Neuronal stem cell (in vitro differentiated cells): ENCODE results near the gene HERC3.

Experiments used
- DNase-seq: peaks from one replicate; pipeline ENCODE4 v3.0.0-alpha.2; 2013; ENCODE audit warnings: low spot score
- H2AFZ ChIP-seq: one replicate; pipeline ENCODE4 v1.6.1; 2013; ENCODE audit warnings: mild to moderate bottlenecking, low read length, inconsistent platforms
- H2AK5ac ChIP-seq: 2 replicates; pipeline ENCODE4 v1.6.1; 2013; ENCODE audit warnings: low read depth, mild to moderate bottlenecking, inconsistent platforms, low read length, moderate library complexity, mixed read lengths
- H2BK120ac ChIP-seq: 2 replicates; pipeline ENCODE4 v1.6.1; 2013; ENCODE audit warnings: low read depth, mild to moderate bottlenecking, inconsistent platforms, low read length, moderate library complexity, mixed read lengths
- H2BK12ac ChIP-seq: one replicate; pipeline ENCODE4 v1.6.1; 2013; ENCODE audit warnings: low read length, inconsistent platforms
- H2BK15ac ChIP-seq: 2 replicates; pipeline ENCODE4 v1.6.1; 2013; ENCODE audit warnings: mild to moderate bottlenecking, low read length, inconsistent platforms, mixed read lengths
- H2BK5ac ChIP-seq: one replicate; pipeline ENCODE4 v1.6.1; 2013; ENCODE audit warnings: inconsistent platforms, mild to moderate bottlenecking, low read length, moderate library complexity
- H3K14ac ChIP-seq: one replicate; pipeline ENCODE4 v1.6.1; 2013; ENCODE audit warnings: low read length, inconsistent platforms
- H3K18ac ChIP-seq: 2 replicates; pipeline ENCODE4 v1.6.1; 2013; ENCODE audit warnings: low read length, inconsistent platforms
- H3K23ac ChIP-seq: 2 replicates; pipeline ENCODE4 v1.6.1; 2013; ENCODE audit warnings: low read depth, mild to moderate bottlenecking, mixed read lengths, low read length, inconsistent platforms; ENCODE audit not compliant: poor library complexity
- H3K27ac ChIP-seq: replicated peaks from 3 replicates; pipeline ENCODE4 v1.5.1; 2013; ENCODE audit warnings: low read length, inconsistent platforms
- H3K27me3 ChIP-seq, 3 experiments: 2 replicates each; pipeline ENCODE4 v1.6.1; 2013; ENCODE audit warnings: low read length in 3 of 3, mild to moderate bottlenecking in 2 of 3, inconsistent platforms in 1 of 3, low read depth in 1 of 3, mixed read lengths in 1 of 3, moderate library complexity in 1 of 3; ENCODE audit not compliant: control insufficient read depth in 3 of 3, insufficient read depth in 3 of 3
- H3K36me3 ChIP-seq, 2 donors: replicated peaks in 1 of 2; 2 replicates each; pipeline ENCODE4 v1.6.1; 2013; ENCODE audit warnings: low read length in 2 of 2; ENCODE audit not compliant: control insufficient read depth in 2 of 2, insufficient read depth in 2 of 2
- H3K4ac ChIP-seq: 2 replicates; pipeline ENCODE4 v1.6.1; 2013; ENCODE audit warnings: inconsistent platforms, mild to moderate bottlenecking, low read length, moderate library complexity
- H3K4me1 ChIP-seq, 2 donors: 1 replicate in 1 of 2; 2 replicates in 1 of 2; pipeline ENCODE4 v1.6.1; 2013; ENCODE audit warnings: low read length in 2 of 2, low read depth in 1 of 2; ENCODE audit not compliant: control insufficient read depth in 2 of 2, insufficient read depth in 1 of 2
- H3K4me2 ChIP-seq: one replicate; pipeline ENCODE4 v1.6.1; 2013; ENCODE audit warnings: mild to moderate bottlenecking, low read length, inconsistent platforms; ENCODE audit not compliant: insufficient read depth, poor library complexity, severe bottlenecking
- H3K4me3 ChIP-seq, 2 donors: 2 replicates each; pipeline ENCODE4 v1.5.1; 2013; ENCODE audit warnings: low read length in 2 of 2, mild to moderate bottlenecking in 2 of 2, inconsistent platforms in 1 of 2, moderate library complexity in 1 of 2
- H3K79me1 ChIP-seq: one replicate; pipeline ENCODE4 v1.6.1; 2013; ENCODE audit warnings: low read depth, mild to moderate bottlenecking, inconsistent platforms, low read length, moderate library complexity
- H3K9ac ChIP-seq: one replicate; pipeline ENCODE4 v1.6.1; 2013; ENCODE audit warnings: mild to moderate bottlenecking, low read depth, low read length, inconsistent platforms; ENCODE audit not compliant: poor library complexity
- H3K9me3 ChIP-seq, 2 donors: replicated peaks in 1 of 2; 2 replicates each; pipeline versions ENCODE3 to v1.6.1; 2013; ENCODE audit warnings: low read length in 2 of 2, mild to moderate bottlenecking in 2 of 2, inconsistent platforms in 1 of 2, low read depth in 1 of 2, mixed read lengths in 1 of 2, moderate library complexity in 1 of 2; ENCODE audit not compliant: control insufficient read depth in 2 of 2, insufficient read depth in 1 of 2
- H4K8ac ChIP-seq: one replicate; pipeline ENCODE4 v1.6.1; 2013; ENCODE audit warnings: low read depth, mild to moderate bottlenecking, inconsistent platforms, low read length, moderate library complexity
- H4K91ac ChIP-seq: one replicate; pipeline ENCODE4 v1.6.1; 2013; ENCODE audit warnings: low read length, low read depth, mild to moderate bottlenecking, inconsistent platforms; ENCODE audit not compliant: poor library complexity
- WGBS, 2 donors: extraction: QIAGEN DNeasy Blood & Tissue Kit; methylation state at CpG; one replicate each; pipeline ENCODE4 v1.1.7; 2013; ENCODE audit warnings: missing lambda C conversion rate in 2 of 2, mixed read lengths in 1 of 2; ENCODE audit not compliant: insufficient read length in 2 of 2, insufficient replicate concordance in 1 of 2; ENCODE audit errors: extremely low coverage in 2 of 2; 5-methylcytosine and 5-hydroxymethylcytosine counted together

The HERC3 gene

DNA sequence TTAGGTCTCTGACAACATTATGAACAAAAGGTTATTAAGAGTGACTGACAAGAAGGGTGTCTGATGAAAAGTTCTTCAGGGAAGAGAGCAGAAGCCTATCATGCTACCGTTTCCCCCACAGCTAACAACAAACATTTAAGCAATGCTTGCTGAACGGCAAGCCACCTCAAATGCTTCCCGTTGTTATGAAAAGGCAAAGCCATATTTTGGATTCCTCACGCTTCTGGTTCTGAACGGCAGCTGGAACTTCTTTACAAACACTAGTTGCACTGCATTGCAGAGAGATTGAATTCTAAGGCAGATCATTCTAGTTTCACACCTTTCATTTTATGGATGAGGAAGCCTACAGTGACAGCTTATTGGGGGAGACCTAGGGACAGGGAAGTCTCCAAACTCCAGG is 153.9 kb downstream of the HERC3 start:
- no peaks in the 10 kb centered on the region for H3K27me3 ChIP-seq
- no peak overlapping the region for H3K14ac ChIP-seq
- no peak overlapping the region for H3K27ac ChIP-seq
- no peak overlapping the region for H3K4ac ChIP-seq
- no peak overlapping the region for H3K4me2 ChIP-seq
- H2AK5ac ChIP-seq: no peak overlapping the region
- no peak overlapping the region for H2BK120ac ChIP-seq
- H2AFZ ChIP-seq: no peak overlapping the region
- H3K4me3 ChIP-seq: no peak overlapping the region
- no peak overlapping the region for H2BK5ac ChIP-seq
- H3K18ac ChIP-seq: no peak overlapping the region
- no peaks in the 10 kb centered on the region for H3K9me3 ChIP-seq
- H3K23ac ChIP-seq: no peak overlapping the region
- H4K8ac ChIP-seq: no peak overlapping the region
- peaks cover 24 to 50% of the 10 kb centered on the region in 2 donors for H3K36me3 ChIP-seq
- H2BK12ac ChIP-seq: no peak overlapping the region
- no peak overlapping the region for H3K9ac ChIP-seq
- no peak overlapping the region for H4K91ac ChIP-seq
- DNase-seq: no peak
- H3K4me1 ChIP-seq: no peaks in the 10 kb centered on the region
- no peaks in the 10 kb centered on the region for H3K79me1 ChIP-seq
- no CpG with 5 or more reads among the region's 5 CpGs for WGBS, 2 donors
- no peak overlapping the region for H2BK15ac ChIP-seq

- no peak overlapping the region for H3K4me2 ChIP-seq
- H2AK5ac ChIP-seq: no peak overlapping the region
- no peak overlapping the region for H2AFZ ChIP-seq
- H3K4ac ChIP-seq: no peak overlapping the region
- DNase-seq: no peak
- no peak overlapping the region for H2BK120ac ChIP-seq
- no peak overlapping the region for H2BK15ac ChIP-seq
- no peak overlapping the region for H3K27ac ChIP-seq
- no peak overlapping the region for H4K8ac ChIP-seq
- peaks cover 24 to 50% of the 10 kb centered on the region in 2 donors for H3K36me3 ChIP-seq
- H3K18ac ChIP-seq: no peak overlapping the region
- H4K91ac ChIP-seq: no peak overlapping the region
- H2BK12ac ChIP-seq: no peak overlapping the region
- no peaks in the 10 kb centered on the region for H3K4me1 ChIP-seq
- no peak overlapping the region for H2BK5ac ChIP-seq
- no peak overlapping the region for H3K9ac ChIP-seq
- no peaks in the 10 kb centered on the region for H3K9me3 ChIP-seq
- H3K4me3 ChIP-seq: no peak overlapping the region
- no peak overlapping the region for H3K23ac ChIP-seq
- no peaks in the 10 kb centered on the region for H3K79me1 ChIP-seq
- WGBS, 2 donors: no CpG with 5 or more reads among the region's 7 CpGs
- H3K14ac ChIP-seq: no peak overlapping the region
- no peaks in the 10 kb centered on the region for H3K27me3 ChIP-seq
Measured at GRCh38 chr4:88747351-88747750, 155.1 kb downstream of the HERC3 start.

DNA sequence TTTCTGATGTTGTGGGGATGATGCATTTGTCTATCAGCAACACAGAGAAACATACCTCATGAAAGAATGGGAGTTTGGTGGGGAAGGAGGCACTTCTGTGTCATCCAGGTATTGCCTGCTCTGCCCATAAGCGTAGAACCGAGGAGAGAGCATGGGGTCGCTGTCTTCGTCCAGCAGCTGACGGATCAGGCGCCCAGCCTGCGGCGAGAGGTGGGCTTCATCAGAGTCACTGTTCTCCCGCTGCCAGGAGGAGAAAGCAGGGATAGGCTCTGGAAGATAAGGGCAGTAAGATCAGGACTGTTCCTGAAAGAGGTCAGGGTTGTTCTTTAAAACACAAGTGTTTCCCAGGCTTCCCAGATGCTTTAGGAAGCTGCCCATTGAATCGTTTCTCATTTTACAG is 158.1 kb downstream of the HERC3 start:
- Histone ChIP-seq H3K4me2 (no peak overlapping the region), H3K23ac (no peak overlapping the region), H4K8ac (no peak overlapping the region), H3K27me3 (no peaks in the 10 kb centered on the region), H3K4ac (no peak overlapping the region), H3K79me1 (no peaks in the 10 kb centered on the region), H2AFZ (no peak overlapping the region), H2BK15ac (no peak overlapping the region), H3K9me3 (no peaks in the 10 kb centered on the region), H2BK120ac (no peak overlapping the region), H2BK5ac (no peak overlapping the region), H2BK12ac (no peak overlapping the region), H3K9ac (no peak overlapping the region), H3K4me3 (no peak overlapping the region), H4K91ac (no peak overlapping the region), H3K4me1 (no peaks in the 10 kb centered on the region), H2AK5ac (no peak overlapping the region), H3K14ac (no peak overlapping the region), H3K36me3 (peaks cover 21 to 44% of the 10 kb centered on the region in 2 donors), H3K27ac (no peak overlapping the region), H3K18ac (no peak overlapping the region)
- no peak for DNase-seq
- WGBS, 2 donors: no CpG with 5 or more reads among the region's 10 CpGs

DNA sequence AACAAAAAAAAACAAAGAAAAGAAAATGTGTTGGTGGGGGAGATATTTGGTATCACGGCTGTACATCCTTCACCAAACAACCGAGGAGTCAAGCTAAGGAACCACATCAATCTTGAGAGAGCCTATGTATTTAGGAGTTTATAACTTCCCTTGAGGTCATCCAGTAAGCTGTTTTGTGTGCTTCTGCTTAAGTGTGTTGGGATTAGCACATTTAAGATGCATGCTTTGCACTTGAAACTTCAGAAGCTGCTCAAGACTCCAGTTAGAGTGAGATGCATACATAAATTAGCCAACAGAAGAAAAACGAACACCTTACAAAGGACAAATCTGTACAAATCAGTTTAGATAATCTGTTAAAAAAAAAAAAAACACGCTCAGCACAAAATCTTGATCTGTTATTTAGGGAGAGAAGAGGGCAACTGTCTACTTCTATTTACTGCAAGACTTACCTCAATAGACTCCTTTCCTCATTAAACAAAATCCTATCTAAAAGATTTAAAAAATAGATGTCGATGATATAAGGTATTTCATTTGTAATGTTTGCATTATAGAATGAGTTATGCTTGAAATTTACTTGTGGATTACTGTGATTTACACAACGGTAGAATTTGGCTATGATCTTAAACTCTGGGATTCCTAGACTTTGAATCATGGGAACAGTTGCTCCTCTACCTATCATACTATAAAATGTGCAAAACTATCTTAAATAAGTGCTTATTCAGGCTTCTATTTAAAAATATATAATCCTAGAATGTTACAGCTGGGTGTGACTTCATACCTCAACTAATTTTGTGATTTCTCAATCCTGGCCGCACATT is 159.2 kb downstream of the HERC3 start:
- Histone ChIP-seq H3K23ac (no peak overlapping the region), H3K4ac (no peak overlapping the region)
- DNase-seq: no peak

More for the DNA sequence above, 159.2 kb downstream of the HERC3 start:
- Histone ChIP-seq H3K4me1 (no peaks in the 10 kb centered on the region), H2BK12ac (no peak overlapping the region), H3K4me3 (no peak overlapping the region), H3K27ac (no peak overlapping the region), H2BK120ac (no peak overlapping the region), H3K9ac (no peak overlapping the region), H2BK5ac (no peak overlapping the region), H3K18ac (no peak overlapping the region), H4K91ac (no peak overlapping the region), H3K14ac (no peak overlapping the region), H3K27me3 (no peaks in the 10 kb centered on the region), H3K36me3 (peaks cover 20 to 39% of the 10 kb centered on the region in 2 donors), H4K8ac (no peak overlapping the region), H3K79me1 (no peaks in the 10 kb centered on the region), H2BK15ac (no peak overlapping the region), H2AFZ (no peak overlapping the region), H3K4me2 (no peak overlapping the region), H3K9me3 (no peaks in the 10 kb centered on the region), H2AK5ac (no peak overlapping the region)
- 100% methylated on average over 1 of the region's 7 CpGs; no CpG with 5 or more reads in 1 of the 2 donors for WGBS, 2 donors
